Esophagus muscularis mucosa (tissue), 4 donors: ENCODE results near the gene LEP. TPM values are rescaled to one million over a fixed set of nuclear protein-coding genes. Genes with fewer than 3 reads are reported as not detected.

Experiments
- DNase-seq: peaks from one replicate; pipeline ENCODE4 v3.0.0-alpha.2; 2017; ENCODE audit errors: extremely low spot score
- H3K27ac ChIP-seq, 4 donors: fragments of 200-600 bp; sonication (generic); replicated peaks in 1 of 4; 1 replicate in 3 of 4; 2 replicates in 1 of 4; pipeline ENCODE4 v1.5.1; 2016 to 2019; ENCODE audit warnings: mild to moderate bottlenecking in 1 of 4
- H3K27me3 ChIP-seq, 4 donors: fragments of 200-600 bp; sonication (generic); one replicate each; pipeline versions ENCODE4 v1.5.1 to v1.6.0; 2016 to 2019
- H3K36me3 ChIP-seq, 4 donors: fragments of 200-600 bp; sonication (generic); one replicate each; pipeline ENCODE4 v1.5.1; 2016 to 2019
- H3K4me1 ChIP-seq, 4 donors: fragments of 200-600 bp; sonication (generic); one replicate each; pipeline ENCODE4 v1.5.1; 2016 to 2019
- H3K4me3 ChIP-seq, 4 donors: fragments of 200-600 bp; sonication (generic); 1 replicate in 2 of 4; 2 replicates in 2 of 4; pipeline ENCODE4 v1.5.1; 2016 to 2019; ENCODE audit warnings: mild to moderate bottlenecking in 4 of 4, moderate library complexity in 1 of 4
- H3K9me3 ChIP-seq, 4 donors: fragments of 200-600 bp; sonication (generic); 1 replicate in 3 of 4; 2 replicates in 1 of 4; pipeline ENCODE4 v1.5.1; 2016 to 2019
- EP300 ChIP-seq: sonication (generic); formaldehyde crosslinking; IDR thresholded peaks from one replicate; pipeline ENCODE4 v1.6.1; 2017; ENCODE audit warnings: antibody characterized with exemption
- POLR2A ChIP-seq: fragments of 450-650 bp; IDR thresholded peaks from one replicate; pipeline ENCODE4 v1.6.1; 2017; ENCODE audit warnings: antibody characterized with exemption, moderate library complexity, mild to moderate bottlenecking, low read depth
- POLR2AphosphoS5 ChIP-seq, 2 donors: sonication (generic); formaldehyde crosslinking; IDR thresholded peaks; one replicate each; pipeline ENCODE4 v1.6.1; 2017; ENCODE audit warnings: antibody characterized with exemption in 2 of 2
- WGBS: methylation state at CpG from one replicate; pipeline ENCODE4 v1.1.5; 2018; 5-methylcytosine and 5-hydroxymethylcytosine counted together
- intact Hi-C: fragments of 100-400 bp; cut with DNase I; formaldehyde crosslinking; loops from one replicate; pipeline ENCODE4 v1.15.1; 2023
- total RNA-seq, 4 donors: library from RNA; depleted of rRNA; stranded (reverse); fragments of >200 nt; gene quantifications; one replicate each; pipeline versions ENCODE4 v1.1.0 to v1.2.1, GENCODE V29; 2016
- TF ChIP-seq, protein P1 (sequence below), 3 experiments: fragments of 200-600 bp in 2 of 3; fragments of 450-650 bp in 1 of 3; sonication (generic) in 2 of 3; IDR thresholded peaks; one replicate each; pipeline ENCODE4 v1.5.1; 2017 to 2019; ENCODE audit warnings: antibody characterized with exemption in 3 of 3, mild to moderate bottlenecking in 2 of 3, moderate library complexity in 1 of 3

Gene LEP
- total RNA-seq, 4 donors from 2014 or later: not detected

DNA sequence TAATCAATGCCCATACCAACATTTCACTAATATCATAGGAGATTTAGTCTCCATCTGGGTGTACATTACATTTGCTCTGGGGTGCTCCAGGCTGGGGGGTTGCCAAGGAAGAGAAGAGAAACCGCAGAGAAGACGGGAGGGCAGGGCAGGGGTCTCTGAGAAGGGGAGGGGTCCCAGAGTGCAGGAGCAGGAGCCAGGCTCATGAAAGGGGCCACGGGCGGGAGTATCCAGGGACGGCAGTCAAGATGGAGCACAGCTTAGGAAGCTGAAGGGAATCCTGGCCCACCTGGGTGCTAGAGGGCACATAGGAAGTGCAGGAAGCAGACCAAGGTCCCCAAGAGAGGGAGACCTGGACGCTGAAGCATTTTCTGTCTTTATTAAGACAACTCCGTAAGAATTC lies 2.2 kb downstream of the LEP start:
- H3K36me3 ChIP-seq: no peaks in the 10 kb centered on the region
- DNase-seq: no peak
- peaks cover 0 to 43% (median 14%) of the 10 kb centered on the region in 4 donors for H3K27me3 ChIP-seq
- no peak overlapping the region for H3K4me3 ChIP-seq
- intact Hi-C loops: no loop called here
- WGBS: 84% methylated on average over 7 of the region's 7 CpGs
- TF ChIP-seq, protein P1, sequence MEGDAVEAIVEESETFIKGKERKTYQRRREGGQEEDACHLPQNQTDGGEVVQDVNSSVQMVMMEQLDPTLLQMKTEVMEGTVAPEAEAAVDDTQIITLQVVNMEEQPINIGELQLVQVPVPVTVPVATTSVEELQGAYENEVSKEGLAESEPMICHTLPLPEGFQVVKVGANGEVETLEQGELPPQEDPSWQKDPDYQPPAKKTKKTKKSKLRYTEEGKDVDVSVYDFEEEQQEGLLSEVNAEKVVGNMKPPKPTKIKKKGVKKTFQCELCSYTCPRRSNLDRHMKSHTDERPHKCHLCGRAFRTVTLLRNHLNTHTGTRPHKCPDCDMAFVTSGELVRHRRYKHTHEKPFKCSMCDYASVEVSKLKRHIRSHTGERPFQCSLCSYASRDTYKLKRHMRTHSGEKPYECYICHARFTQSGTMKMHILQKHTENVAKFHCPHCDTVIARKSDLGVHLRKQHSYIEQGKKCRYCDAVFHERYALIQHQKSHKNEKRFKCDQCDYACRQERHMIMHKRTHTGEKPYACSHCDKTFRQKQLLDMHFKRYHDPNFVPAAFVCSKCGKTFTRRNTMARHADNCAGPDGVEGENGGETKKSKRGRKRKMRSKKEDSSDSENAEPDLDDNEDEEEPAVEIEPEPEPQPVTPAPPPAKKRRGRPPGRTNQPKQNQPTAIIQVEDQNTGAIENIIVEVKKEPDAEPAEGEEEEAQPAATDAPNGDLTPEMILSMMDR (IDR thresholded peaks at IDR 0.05): no peak
- TF ChIP-seq POLR2AphosphoS5 (IDR thresholded peaks at IDR 0.05): no peak
- no peak for TF ChIP-seq EP300
- TF ChIP-seq POLR2A: no peak
- peaks cover 0 to 5% (median 1%) of the 10 kb centered on the region in 4 donors for H3K4me1 ChIP-seq
- no peak overlapping the region for H3K27ac ChIP-seq
- peaks cover 0 to 19% (median 16%) of the 10 kb centered on the region in 4 donors for H3K9me3 ChIP-seq

DNA sequence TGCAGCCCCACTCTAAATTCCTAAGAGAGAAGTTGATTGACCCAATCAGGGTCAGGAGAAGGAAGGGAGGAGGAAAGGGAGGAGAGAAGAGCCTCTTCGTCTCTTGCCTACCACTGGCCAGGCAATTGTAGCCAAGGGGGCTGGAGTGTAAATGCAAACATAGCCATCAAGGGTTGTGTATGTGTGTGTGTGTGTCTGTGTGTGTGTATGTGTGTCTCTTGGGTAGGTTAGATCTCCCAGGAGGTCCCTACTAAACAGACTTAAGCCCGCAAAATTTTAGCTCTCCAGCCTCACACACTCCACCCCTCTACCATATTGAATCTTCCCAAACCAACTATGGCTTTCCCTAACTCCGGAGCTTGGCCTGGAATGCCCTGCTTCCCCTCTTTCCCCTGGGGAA lies 3.8 kb downstream of the LEP start:
- H3K4me3 ChIP-seq: no peak overlapping the region
- peaks cover 0 to 5% (median 1%) of the 10 kb centered on the region in 4 donors for H3K4me1 ChIP-seq
- intact Hi-C loops: no loop called here
- TF ChIP-seq POLR2AphosphoS5 (IDR thresholded peaks at IDR 0.05) (no peak), POLR2A (no peak), EP300 (no peak)
- TF ChIP-seq, protein P1 (IDR thresholded peaks at IDR 0.05): no peak
- H3K36me3 ChIP-seq: no peaks in the 10 kb centered on the region
- H3K9me3 ChIP-seq: peaks cover 0 to 4% (median 3%) of the 10 kb centered on the region in 4 donors
- WGBS: 94% methylated on average over 3 of the region's 3 CpGs
- H3K27ac ChIP-seq: no peak overlapping the region
- H3K27me3 ChIP-seq: peaks cover 0 to 37% (median 14%) of the 10 kb centered on the region in 4 donors
- no peak for DNase-seq

DNA sequence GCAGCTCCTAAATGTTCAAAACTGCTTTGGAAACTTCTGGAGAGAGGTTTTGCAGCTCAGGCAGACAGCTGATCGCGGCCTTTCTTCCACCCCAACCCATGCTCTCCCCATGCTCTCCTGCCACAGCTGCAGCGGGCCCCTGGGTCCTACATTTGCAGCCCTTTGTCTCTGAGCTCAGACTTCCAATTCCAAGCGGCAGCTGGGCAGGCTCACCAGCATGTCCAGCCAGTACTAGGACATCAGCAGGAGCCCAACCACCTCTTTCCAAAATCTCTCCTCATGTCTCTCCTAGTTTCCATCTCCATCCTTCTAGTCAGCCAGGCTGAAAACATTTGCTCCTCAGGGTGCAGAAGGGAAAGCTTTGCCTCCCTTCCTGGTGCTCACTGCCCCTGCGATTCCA lies 6.0 kb downstream of the LEP start:
- no peak for DNase-seq
- 84% methylated on average over 5 of the region's 5 CpGs for WGBS
- TF ChIP-seq EP300 (no peak), POLR2A (no peak), POLR2AphosphoS5 (IDR thresholded peaks at IDR 0.05) (no peak)
- TF ChIP-seq, protein P1 (IDR thresholded peaks at IDR 0.05): no peak

DNA sequence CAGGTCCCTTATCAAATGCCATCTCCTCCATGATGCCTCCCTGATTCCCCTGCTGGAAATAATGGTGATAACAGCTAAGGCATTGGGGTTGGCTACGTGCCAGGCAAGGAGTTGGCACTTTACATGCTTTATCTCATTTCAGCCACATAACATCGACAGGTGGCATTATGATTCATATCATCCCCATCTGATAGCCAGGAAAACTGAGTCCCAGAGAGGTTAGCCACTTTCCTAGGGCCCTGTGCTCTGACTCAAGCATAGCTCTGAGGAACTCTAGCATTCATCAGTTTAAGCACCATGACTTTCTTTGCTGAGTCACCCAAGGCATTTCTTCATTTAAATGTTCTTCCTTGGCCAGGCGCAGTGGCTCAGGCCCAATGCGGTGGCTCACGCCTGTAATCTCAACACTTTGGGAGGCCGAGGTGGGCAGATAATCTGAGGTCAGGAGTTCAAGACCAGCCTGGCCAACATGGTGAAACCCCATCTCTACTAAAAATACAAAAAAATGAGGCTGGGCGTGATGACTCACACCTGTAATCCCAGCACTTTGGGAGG lies 6.6 kb downstream of the LEP start:
- no peaks in the 10 kb centered on the region for H3K36me3 ChIP-seq
- no peak for TF ChIP-seq EP300
- TF ChIP-seq POLR2AphosphoS5 (IDR thresholded peaks at IDR 0.05): no peak
- no peak for TF ChIP-seq POLR2A
- TF ChIP-seq, protein P1 (IDR thresholded peaks at IDR 0.05): no peak
- H3K4me3 ChIP-seq: no peak overlapping the region
- H3K27ac ChIP-seq: no peak overlapping the region
- H3K4me1 ChIP-seq: no peaks in the 10 kb centered on the region
- H3K9me3 ChIP-seq: no peaks in the 10 kb centered on the region
- no peak for DNase-seq
- intact Hi-C loops: no loop called here
- H3K27me3 ChIP-seq: peaks cover 0 to 14% (median 0%) of the 10 kb centered on the region in 4 donors
- 90% methylated on average over 7 of the region's 7 CpGs for WGBS

More for the DNA sequence above, 6.0 kb downstream of the LEP start:
- Histone ChIP-seq H3K27me3 (peaks cover 0 to 19% (median 0%) of the 10 kb centered on the region in 4 donors), H3K4me1 (no peaks in the 10 kb centered on the region), H3K4me3 (no peak overlapping the region), H3K9me3 (no peaks in the 10 kb centered on the region), H3K36me3 (no peaks in the 10 kb centered on the region), H3K27ac (no peak overlapping the region)
- intact Hi-C loops: no loop called here

DNA sequence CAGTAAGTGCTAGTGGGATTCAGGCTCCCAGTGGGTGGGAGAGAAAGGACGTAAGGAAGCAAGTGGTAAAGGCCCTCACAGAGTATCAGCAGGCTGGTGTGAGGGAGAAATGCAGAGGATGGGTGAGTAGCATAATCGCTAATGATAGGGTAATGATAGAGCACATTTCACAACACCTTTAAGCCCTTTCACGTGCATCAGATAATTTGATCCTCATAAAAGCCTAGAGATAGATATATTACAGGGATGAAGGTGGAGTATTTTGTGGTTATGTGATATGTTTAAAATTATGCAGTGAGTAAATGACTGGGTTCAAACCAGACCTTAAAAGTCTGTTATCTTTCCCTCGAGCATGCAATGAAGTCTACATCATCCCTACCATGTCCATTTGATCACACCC lies 10.3 kb downstream of the LEP start:
- Histone ChIP-seq H3K27ac (no peak overlapping the region), H3K9me3 (no peaks in the 10 kb centered on the region), H3K27me3 (peaks cover 0 to 6% (median 0%) of the 10 kb centered on the region in 4 donors), H3K4me1 (no peaks in the 10 kb centered on the region), H3K36me3 (no peaks in the 10 kb centered on the region), H3K4me3 (no peak overlapping the region)
- TF ChIP-seq, protein P1 (IDR thresholded peaks at IDR 0.05): no peak
- no peak for TF ChIP-seq POLR2A
- no peak for TF ChIP-seq POLR2AphosphoS5 (IDR thresholded peaks at IDR 0.05)
- no peak for TF ChIP-seq EP300
- intact Hi-C loops: no loop called here
- WGBS: 70% methylated on average over 4 of the region's 4 CpGs
- DNase-seq: no peak
